SK-N-MC (cell line): ENCODE results near the gene CLEC7A.

ENCODE experiments used
- EZH2 ChIP-seq: fragments of 200-600 bp; sonication (generic); IDR thresholded peaks from one replicate; pipeline ENCODE4 v1.6.1; 2017; ENCODE audit warnings: antibody characterized with exemption
- FOXP2 ChIP-seq: optimal IDR thresholded peaks from 2 replicates; pipeline ENCODE3; 2011; ENCODE audit warnings: mild to moderate bottlenecking, moderate library complexity; ENCODE audit not compliant: insufficient read depth; ENCODE audit errors: extremely low read length, control extremely low read depth
- POLR2AphosphoS5 ChIP-seq: IDR thresholded peaks from 2 replicates; pipeline ENCODE4 v1.6.1; 2012; ENCODE audit warnings: mild to moderate bottlenecking, low read depth, low read length, borderline replicate concordance

- TF ChIP-seq POLR2AphosphoS5 = no peak
- TF ChIP-seq EZH2 = no peak
- no peak for TF ChIP-seq FOXP2
Measured at GRCh38 chr12:10067264-10067663, 62.7 kb downstream of the CLEC7A start.
